HPDE6-E6E7 (cell line): Measurements from ENCODE around the gene FAM13C.
"Not testable (repeated sequence)": the region's sequence is repeated elsewhere in the genome, so short reads cannot be mapped to it uniquely, and the experiment has no call there.

ENCODE experiments used
- DNase-seq: peaks from one replicate; pipeline ENCODE4 v3.0.0; 2011; ENCODE audit warnings: missing footprints; ENCODE audit errors: extremely low spot score

The FAM13C gene

GRCh38 chr10:59362144-59362958 is at the start of gene FAM13C:
FAM13C (minus strand) TSS chr10:59362549; CDS start chr10:59362460, 89 bp downstream.
- DNase-seq: peak; percentile 41

- DNase-seq: no peak
Measured at GRCh38 chr10:59405235-59405634, 42.9 kb upstream of the FAM13C start.

- no peak for DNase-seq
Measured at GRCh38 chr10:59400214-59400613, 37.9 kb upstream of the FAM13C start.

GRCh38 chr10:59399329-59399728 is 37.0 kb upstream of the FAM13C start:
- DNase-seq: not testable (repeated sequence)

- no peak for DNase-seq
Measured at GRCh38 chr10:59397961-59398360, 35.6 kb upstream of the FAM13C start.

GRCh38 chr10:59395984-59396383 is 33.6 kb upstream of the FAM13C start:
- DNase-seq: no peak

GRCh38 chr10:59393349-59393748 is 31.0 kb upstream of the FAM13C start:
- no peak for DNase-seq

GRCh38 chr10:59391060-59391459 is 28.7 kb upstream of the FAM13C start:
- no peak for DNase-seq

GRCh38 chr10:59388671-59388976 is 26.3 kb upstream of the FAM13C start:
- no peak for DNase-seq

GRCh38 chr10:59387951-59388670 is 25.8 kb upstream of the FAM13C start:
- DNase-seq: no peak

GRCh38 chr10:59384761-59385160 is 22.4 kb upstream of the FAM13C start:
- no peak for DNase-seq

GRCh38 chr10:59383908-59384307 is 21.6 kb upstream of the FAM13C start:
- DNase-seq: no peak

- DNase-seq: no peak
Measured at GRCh38 chr10:59383436-59383835, 21.1 kb upstream of the FAM13C start.

GRCh38 chr10:59382831-59383295 is 20.5 kb upstream of the FAM13C start:
- no peak for DNase-seq

GRCh38 chr10:59381687-59382086 is 19.3 kb upstream of the FAM13C start:
- DNase-seq: no peak

GRCh38 chr10:59376846-59377245 is 14.5 kb upstream of the FAM13C start:
- DNase-seq: no peak

- DNase-seq: no peak
Measured at GRCh38 chr10:59375990-59376389, 13.6 kb upstream of the FAM13C start.

- DNase-seq: no peak
Measured at GRCh38 chr10:59374916-59375315, 12.6 kb upstream of the FAM13C start.

- DNase-seq: no peak
Measured at GRCh38 chr10:59373071-59373470, 10.7 kb upstream of the FAM13C start.

GRCh38 chr10:59372543-59372942 is 10.2 kb upstream of the FAM13C start:
- DNase-seq: no peak

GRCh38 chr10:59366290-59366689 is 3.9 kb upstream of the FAM13C start:
- no peak for DNase-seq

- no peak for DNase-seq
Measured at GRCh38 chr10:59363446-59363958, 1.2 kb upstream of the FAM13C start.

GRCh38 chr10:59362959-59363381 is 621 bp upstream of the FAM13C start:
- DNase-seq: peak; percentile 26
